Ramos (cell line): ENCODE data around the gene RHO.

ENCODE experiments used
- in situ Hi-C: fragments of 300-500 bp; cut with MboI; formaldehyde crosslinking; loops from one replicate; pipeline ENCODE4 v1.14.3; 2022; ENCODE audit warnings: low sequenced_read_pairs; ENCODE audit not compliant: unreplicated experiment

RHO gene

GRCh38 chr3:129557548-129557894 lies 29.1 kb downstream of the RHO start:
- in situ Hi-C loops = no loop called here

GRCh38 chr3:129558081-129558771 lies 29.8 kb downstream of the RHO start:
- in situ Hi-C loops = no loop called here

- in situ Hi-C loops = no loop called here
These were observed 30.5 kb downstream of the RHO start for GRCh38 chr3:129558772-129559564.

GRCh38 chr3:129559565-129560079 lies 31.2 kb downstream of the RHO start:
- in situ Hi-C loops = no loop called here

- in situ Hi-C loops = no loop called here
These were observed 31.9 kb downstream of the RHO start for GRCh38 chr3:129560269-129560787.

GRCh38 chr3:129560911-129561594 lies 32.6 kb downstream of the RHO start:
- in situ Hi-C loops = no loop called here

GRCh38 chr3:129561619-129562248 lies 33.3 kb downstream of the RHO start:
- in situ Hi-C loops = no loop called here

GRCh38 chr3:129562803-129563202 lies 34.4 kb downstream of the RHO start:
- in situ Hi-C loops = no loop called here

GRCh38 chr3:129563332-129563731 lies 34.9 kb downstream of the RHO start:
- in situ Hi-C loops = no loop called here

GRCh38 chr3:129563850-129564535 lies 35.6 kb downstream of the RHO start:
- in situ Hi-C loops = no loop called here

GRCh38 chr3:129564981-129565644 lies 36.7 kb downstream of the RHO start:
- in situ Hi-C loops = no loop called here

- in situ Hi-C loops = no loop called here
These were observed 37.5 kb downstream of the RHO start for GRCh38 chr3:129565902-129566301.

- in situ Hi-C loops = no loop called here
These were observed 38.8 kb downstream of the RHO start for GRCh38 chr3:129567176-129567705.

GRCh38 chr3:129567939-129568338 lies 39.5 kb downstream of the RHO start:
- in situ Hi-C loops = no loop called here

- in situ Hi-C loops = no loop called here
These were observed 41.4 kb downstream of the RHO start for GRCh38 chr3:129569856-129570255.

- in situ Hi-C loops = no loop called here
These were observed 43.4 kb downstream of the RHO start for GRCh38 chr3:129571605-129572547.

GRCh38 chr3:129572603-129573002 lies 44.2 kb downstream of the RHO start:
- in situ Hi-C loops = no loop called here

GRCh38 chr3:129573493-129573892 lies 45.1 kb downstream of the RHO start:
- in situ Hi-C loops = no loop called here
